Left ventricle myocardium inferior (tissue), 1 donor: Measurements from ENCODE around the gene HES5. TPM values are rescaled to one million over a fixed set of nuclear protein-coding genes. Genes with fewer than 3 reads are reported as not detected.

Experiments used
- DNase-seq: peaks from one replicate; pipeline ENCODE4 v3.0.0-alpha.2; 2020
- H3K27ac ChIP-seq: fragments of 200-600 bp; replicated peaks from 2 replicates; pipeline ENCODE4 v1.8.0; 2021
- H3K27me3 ChIP-seq: fragments of 200-600 bp; 2 replicates; pipeline ENCODE4 v1.8.0; 2021; ENCODE audit warnings: low read depth
- H3K36me3 ChIP-seq: fragments of 200-600 bp; 2 replicates; pipeline ENCODE4 v1.8.0; 2021
- H3K4me1 ChIP-seq: fragments of 200-600 bp; 2 replicates; pipeline ENCODE4 v1.8.0; 2021
- H3K4me3 ChIP-seq: fragments of 200-600 bp; 2 replicates; pipeline ENCODE4 v1.8.0; 2021; ENCODE audit warnings: mild to moderate bottlenecking, moderate library complexity
- H3K9me3 ChIP-seq: fragments of 200-600 bp; replicated peaks from 2 replicates; pipeline ENCODE4 v1.8.0; 2021
- CTCF ChIP-seq: fragments of 200-600 bp; IDR thresholded peaks from 2 replicates; pipeline ENCODE4 v1.8.0; 2021; ENCODE audit warnings: antibody characterized with exemption, mild to moderate bottlenecking, borderline replicate concordance
- intact Hi-C: fragments of 100-400 bp; cut with micrococcal nuclease; formaldehyde crosslinking; loops from one replicate; pipeline ENCODE4 v1.11.0; 2022
- total RNA-seq: library from RNA; stranded (reverse); fragmentation: NEBNext Ultra II Directional; extraction: Animal tissue kit (Norgen Biotek cat#: 25700); gene quantifications from one replicate; pipeline ENCODE4 v1.2.1, GENCODE V29; 2021
- donor health status: DM: no; HTN: yes; CAD: no; lungs with severe emphysema.

Gene HES5
- total RNA-seq, 1 donor from 2014 or later, result 0.63 TPM

DNA sequence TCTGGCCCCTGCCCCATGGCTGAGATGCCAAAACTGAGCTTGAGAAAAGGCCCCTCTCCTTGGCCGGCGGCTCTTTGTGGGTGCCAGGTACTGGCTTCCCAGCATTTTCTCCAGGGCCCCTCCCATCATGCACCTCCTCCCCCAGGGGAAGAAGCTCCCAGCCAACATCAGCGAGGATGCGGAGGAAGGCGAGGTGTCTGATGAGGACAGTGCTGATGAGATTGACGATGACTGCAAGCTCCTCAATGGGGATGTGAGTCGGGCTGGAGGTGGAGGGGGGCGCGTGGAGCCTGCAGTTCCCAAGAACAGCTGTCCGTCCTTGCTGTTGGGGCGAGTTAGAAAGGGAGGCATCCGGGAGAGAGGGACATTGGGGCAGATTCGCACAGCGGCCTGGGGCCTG is 40.4 kb downstream of the HES5 start:
- Histone ChIP-seq H3K27me3 (peaks cover 43% of the 10 kb centered on the region), H3K4me1 (no peaks in the 10 kb centered on the region), H3K36me3 (no peaks in the 10 kb centered on the region), H3K27ac (no peak overlapping the region), H3K9me3 (peaks cover 12% of the 10 kb centered on the region), H3K4me3 (no peak overlapping the region)
- intact Hi-C loops, result no loop called here
- no peak for TF ChIP-seq CTCF
- DNase-seq, result no peak

GRCh38 chr1:2488688-2489087 is 41.4 kb downstream of the HES5 start:
- no peaks in the 10 kb centered on the region for H3K4me1 ChIP-seq
- no peak overlapping the region for H3K27ac ChIP-seq
- no peak overlapping the region for H3K4me3 ChIP-seq
- peaks cover 12% of the 10 kb centered on the region for H3K9me3 ChIP-seq
- intact Hi-C loops, result no loop called here
- TF ChIP-seq CTCF, result no peak
- no peak for DNase-seq
- peaks cover 43% of the 10 kb centered on the region for H3K27me3 ChIP-seq
- H3K36me3 ChIP-seq, result no peaks in the 10 kb centered on the region

GRCh38 chr1:2486558-2486957 is 43.5 kb downstream of the HES5 start:
- no peak for TF ChIP-seq CTCF

DNA sequence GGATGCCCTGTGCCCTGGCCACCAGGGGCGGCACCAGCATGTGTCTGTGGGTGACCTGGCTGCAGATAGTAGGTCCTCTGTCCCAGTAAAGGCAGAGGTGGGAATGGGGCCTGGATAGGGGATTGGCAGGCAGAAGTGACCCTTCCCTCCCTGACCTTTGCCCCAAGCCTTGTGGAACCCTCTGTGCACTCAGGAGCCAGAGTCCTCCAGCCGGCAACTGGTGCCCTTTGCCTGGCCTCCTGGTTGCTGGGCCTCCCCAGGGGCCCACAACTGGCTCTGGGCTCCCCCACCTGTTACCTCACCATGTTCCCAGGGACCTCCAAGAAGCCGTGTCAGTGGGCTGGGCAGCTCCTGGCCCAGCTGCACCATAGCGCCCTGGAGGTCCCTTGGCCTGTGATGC is 44.0 kb downstream of the HES5 start:
- H3K27ac ChIP-seq, result no peak overlapping the region
- TF ChIP-seq CTCF, result no peak
- no peaks in the 10 kb centered on the region for H3K4me1 ChIP-seq
- intact Hi-C loops, result no loop called here
- peaks cover 19% of the 10 kb centered on the region for H3K27me3 ChIP-seq
- H3K36me3 ChIP-seq, result no peaks in the 10 kb centered on the region
- H3K4me3 ChIP-seq, result no peak overlapping the region
- no peak for DNase-seq
- H3K9me3 ChIP-seq, result peaks cover 12% of the 10 kb centered on the region

More at GRCh38 chr1:2486558-2486957, 43.5 kb downstream of the HES5 start:
- H3K27ac ChIP-seq, result no peak overlapping the region
- DNase-seq, result no peak
- no peaks in the 10 kb centered on the region for H3K36me3 ChIP-seq
- peaks cover 24% of the 10 kb centered on the region for H3K27me3 ChIP-seq
- peaks cover 12% of the 10 kb centered on the region for H3K9me3 ChIP-seq
- intact Hi-C loops, result no loop called here
- no peaks in the 10 kb centered on the region for H3K4me1 ChIP-seq
- H3K4me3 ChIP-seq, result no peak overlapping the region

- no peaks in the 10 kb centered on the region for H3K4me1 ChIP-seq
- intact Hi-C loops, result no loop called here
- TF ChIP-seq CTCF, result no peak
These were observed 46.1 kb downstream of the HES5 start for GRCh38 chr1:2483970-2484369.

GRCh38 chr1:2483026-2483425 is 47.0 kb downstream of the HES5 start:
- Histone ChIP-seq H3K4me1 (no peaks in the 10 kb centered on the region), H3K36me3 (no peaks in the 10 kb centered on the region), H3K27ac (no peak overlapping the region), H3K9me3 (peaks cover under 1% of the 10 kb centered on the region), H3K4me3 (no peak overlapping the region), H3K27me3 (peaks cover 21% of the 10 kb centered on the region)
- TF ChIP-seq CTCF, result no peak
- intact Hi-C loops, result no loop called here
- DNase-seq, result no peak

More at GRCh38 chr1:2483970-2484369, 46.1 kb downstream of the HES5 start:
- H3K27ac ChIP-seq, result no peak overlapping the region
- peaks cover 10% of the 10 kb centered on the region for H3K9me3 ChIP-seq
- H3K4me3 ChIP-seq, result no peak overlapping the region
- peaks cover 12% of the 10 kb centered on the region for H3K27me3 ChIP-seq
- no peak for DNase-seq
- H3K36me3 ChIP-seq, result no peaks in the 10 kb centered on the region
